DND-41 (cell line): ENCODE measurements around the gene MND1.

Experiments
- EZH2 ChIP-seq: IDR thresholded peaks from 3 replicates; pipeline ENCODE4 v1.6.1; 2012; ENCODE audit warnings: borderline replicate concordance, low read depth, mild to moderate bottlenecking, moderate library complexity, low read length, inconsistent platforms; ENCODE audit not compliant: severe bottlenecking
- TF ChIP-seq, protein P1 (sequence below): IDR thresholded peaks from 2 replicates; pipeline ENCODE4 v1.5.1; 2012; ENCODE audit warnings: borderline replicate concordance, low read length, moderate library complexity, mild to moderate bottlenecking; ENCODE audit not compliant: poor library complexity, severe bottlenecking; ENCODE audit errors: extremely low read depth

DNA sequence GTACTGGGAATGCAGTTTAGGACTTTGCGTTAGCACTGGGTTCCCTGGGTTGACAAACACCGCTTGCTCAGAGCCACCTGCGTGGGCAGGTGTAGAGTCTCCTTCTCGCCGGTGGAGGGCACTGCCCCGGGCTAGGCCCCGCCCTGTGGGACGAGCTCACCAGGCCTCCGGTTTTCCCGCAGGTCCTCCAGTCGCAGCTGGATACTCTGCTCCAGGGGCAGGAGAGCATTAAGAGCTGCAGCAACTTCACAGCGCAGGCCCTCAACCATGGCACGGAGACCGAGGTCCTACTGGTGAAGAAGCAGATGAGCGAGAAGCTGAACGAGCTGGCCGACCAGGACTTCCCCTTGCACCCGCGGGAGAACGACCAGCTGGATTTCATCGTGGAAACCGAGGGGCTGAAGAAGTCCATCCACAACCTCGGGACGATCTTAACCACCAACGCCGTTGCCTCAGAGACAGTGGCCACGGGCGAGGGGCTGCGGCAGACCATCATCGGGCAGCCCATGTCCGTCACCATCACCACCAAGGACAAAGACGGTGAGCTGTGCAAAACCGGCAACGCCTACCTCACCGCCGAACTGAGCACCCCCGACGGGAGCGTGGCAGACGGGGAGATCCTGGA lies 49.2 kb upstream of the MND1 start:
- TF ChIP-seq, protein P1, sequence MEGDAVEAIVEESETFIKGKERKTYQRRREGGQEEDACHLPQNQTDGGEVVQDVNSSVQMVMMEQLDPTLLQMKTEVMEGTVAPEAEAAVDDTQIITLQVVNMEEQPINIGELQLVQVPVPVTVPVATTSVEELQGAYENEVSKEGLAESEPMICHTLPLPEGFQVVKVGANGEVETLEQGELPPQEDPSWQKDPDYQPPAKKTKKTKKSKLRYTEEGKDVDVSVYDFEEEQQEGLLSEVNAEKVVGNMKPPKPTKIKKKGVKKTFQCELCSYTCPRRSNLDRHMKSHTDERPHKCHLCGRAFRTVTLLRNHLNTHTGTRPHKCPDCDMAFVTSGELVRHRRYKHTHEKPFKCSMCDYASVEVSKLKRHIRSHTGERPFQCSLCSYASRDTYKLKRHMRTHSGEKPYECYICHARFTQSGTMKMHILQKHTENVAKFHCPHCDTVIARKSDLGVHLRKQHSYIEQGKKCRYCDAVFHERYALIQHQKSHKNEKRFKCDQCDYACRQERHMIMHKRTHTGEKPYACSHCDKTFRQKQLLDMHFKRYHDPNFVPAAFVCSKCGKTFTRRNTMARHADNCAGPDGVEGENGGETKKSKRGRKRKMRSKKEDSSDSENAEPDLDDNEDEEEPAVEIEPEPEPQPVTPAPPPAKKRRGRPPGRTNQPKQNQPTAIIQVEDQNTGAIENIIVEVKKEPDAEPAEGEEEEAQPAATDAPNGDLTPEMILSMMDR: no peak
- no peak for TF ChIP-seq EZH2
